SJSA1 (cell line): ENCODE measurements around the gene LHFPL3. TPM values are rescaled to one million over a fixed set of nuclear protein-coding genes. Genes with fewer than 3 reads are reported as not detected.
"Not testable (repeated sequence)": the region's sequence is repeated elsewhere in the genome, so short reads cannot be mapped to it uniquely, and the experiment has no call there.

Experiments used
- DNase-seq, 2 experiments: peaks; one replicate each; pipeline ENCODE4 v3.0.0-alpha.2; 2015 to 2020; ENCODE audit warnings: low spot score in 2 of 2, low read depth in 1 of 2
- H3K27ac ChIP-seq: fragments of 250-450 bp; sonication (Bioruptor Pico); 2 replicates; pipeline ENCODE4 v1.5.1; 2020; ENCODE audit warnings: mild to moderate bottlenecking, moderate library complexity
- H3K27me3 ChIP-seq: fragments of 250-450 bp; sonication (Bioruptor Pico); replicated peaks from 2 replicates; pipeline ENCODE4 v1.5.1; 2020; ENCODE audit warnings: mild to moderate bottlenecking, moderate library complexity
- H3K36me3 ChIP-seq: fragments of 250-450 bp; sonication (Bioruptor Pico); 2 replicates; pipeline ENCODE4 v1.5.1; 2020; ENCODE audit warnings: mild to moderate bottlenecking
- H3K4me1 ChIP-seq: fragments of 250-450 bp; sonication (Bioruptor Pico); replicated peaks from 2 replicates; pipeline ENCODE4 v1.6.1; 2021; ENCODE audit warnings: mild to moderate bottlenecking
- H3K4me3 ChIP-seq: fragments of 250-450 bp; sonication (Bioruptor Pico); 2 replicates; pipeline ENCODE4 v1.5.1; 2020; ENCODE audit warnings: mild to moderate bottlenecking
- H3K9me3 ChIP-seq: fragments of 250-450 bp; sonication (Bioruptor Pico); replicated peaks from 2 replicates; pipeline ENCODE4 v1.5.1; 2020; ENCODE audit warnings: mild to moderate bottlenecking
- total RNA-seq: library from RNA; depleted of rRNA; stranded (reverse); fragments of >200 nt; shearing (Covaris generic); gene quantifications from 2 replicates; pipeline ENCODE4 v1.2.3, GENCODE V29; 2014

LHFPL3 gene
- total RNA-seq, 1 experiment from 2014 or later: not detected

GRCh38 chr7:104536956-104537355 lies 208.6 kb downstream of the LHFPL3 start:
- Histone ChIP-seq H3K27ac (no peak overlapping the region), H3K36me3 (no peaks in the 10 kb centered on the region), H3K4me1 (no peaks in the 10 kb centered on the region), H3K9me3 (no peaks in the 10 kb centered on the region; the same call in 1 of the 2 replicates), H3K27me3 (no peaks in the 10 kb centered on the region; the same call in 1 of the 2 replicates), H3K4me3 (no peak overlapping the region)
- no peak for DNase-seq

DNA sequence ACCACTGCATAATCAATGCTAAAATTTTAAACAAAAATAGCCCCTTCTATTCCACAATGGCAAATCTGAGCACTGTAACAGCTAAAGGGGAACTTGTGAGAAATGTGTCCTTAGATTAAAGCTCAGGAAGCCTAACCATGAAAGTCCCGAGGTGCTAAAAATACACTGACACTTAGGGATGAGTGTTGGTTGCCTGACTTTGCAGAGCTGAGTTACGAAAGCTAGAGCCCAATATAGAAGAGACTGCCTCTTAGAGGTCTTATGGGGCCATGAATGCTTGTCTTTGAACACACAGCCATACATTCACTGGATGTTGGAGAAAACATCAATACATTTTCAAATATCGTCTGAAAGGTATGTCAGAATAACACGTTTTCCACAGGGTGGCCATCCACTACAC lies 209.7 kb downstream of the LHFPL3 start:
- no peak overlapping the region for H3K27ac ChIP-seq
- H3K4me3 ChIP-seq: no peak overlapping the region
- DNase-seq: no peak
- H3K36me3 ChIP-seq: no peaks in the 10 kb centered on the region
- H3K27me3 ChIP-seq: no peaks in the 10 kb centered on the region; the same call in 1 of the 2 replicates
- no peaks in the 10 kb centered on the region for H3K4me1 ChIP-seq
- H3K9me3 ChIP-seq: no peaks in the 10 kb centered on the region; the same call in 1 of the 2 replicates

- no peak overlapping the region for H3K27ac ChIP-seq
- H3K4me1 ChIP-seq: no peaks in the 10 kb centered on the region
- no peak for DNase-seq
- no peaks in the 10 kb centered on the region; the same call in 1 of the 2 replicates for H3K9me3 ChIP-seq
- H3K4me3 ChIP-seq: no peak overlapping the region
- H3K27me3 ChIP-seq: no peaks in the 10 kb centered on the region; the same call in 1 of the 2 replicates
- no peaks in the 10 kb centered on the region for H3K36me3 ChIP-seq
These were observed 213.5 kb downstream of the LHFPL3 start for GRCh38 chr7:104541897-104542296.

DNA sequence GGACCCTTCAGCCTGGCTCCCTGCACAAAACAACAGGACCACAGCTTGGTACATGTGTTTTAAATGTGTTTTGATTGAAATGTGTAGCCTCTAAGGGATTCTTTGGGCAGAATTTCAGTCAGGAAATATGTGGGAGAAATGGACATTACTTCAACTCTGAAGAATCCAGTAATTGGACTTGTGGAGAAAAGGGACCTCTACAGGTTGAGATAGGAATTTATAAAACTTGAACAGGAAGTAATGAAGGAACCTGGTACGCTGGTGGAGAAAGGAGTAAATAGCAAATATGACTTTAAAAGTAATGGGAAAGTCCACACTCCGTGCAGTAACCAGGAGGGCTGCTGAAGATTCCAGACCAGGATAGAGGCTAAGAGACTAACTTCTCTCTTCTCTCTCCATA lies 220.5 kb downstream of the LHFPL3 start:
- Histone ChIP-seq H3K27ac (no peak overlapping the region), H3K9me3 (no peaks in the 10 kb centered on the region), H3K4me3 (no peak overlapping the region), H3K27me3 (no peaks in the 10 kb centered on the region), H3K36me3 (no peaks in the 10 kb centered on the region), H3K4me1 (no peaks in the 10 kb centered on the region)
- no peak for DNase-seq

DNA sequence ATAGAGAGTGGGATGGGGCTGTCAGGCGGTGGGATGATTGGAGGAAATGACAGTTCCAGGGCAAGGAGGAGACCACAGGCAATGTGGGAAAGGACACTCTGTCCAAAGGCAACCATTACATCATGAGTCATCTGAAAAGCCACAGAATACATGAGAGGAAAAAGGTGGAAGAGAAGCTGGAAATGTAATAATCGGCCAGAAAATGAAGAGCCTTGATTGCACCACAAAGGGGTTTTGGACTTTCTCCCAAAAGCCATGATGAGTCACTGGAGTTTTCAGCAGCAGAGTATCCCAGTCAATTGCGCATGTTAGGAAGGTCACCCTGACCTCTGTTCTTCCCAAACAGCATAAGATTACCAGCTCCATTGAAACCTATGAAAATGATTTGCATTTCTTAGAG lies 222.0 kb downstream of the LHFPL3 start:
- Histone ChIP-seq H3K27ac (no peak overlapping the region), H3K4me3 (no peak overlapping the region), H3K36me3 (no peaks in the 10 kb centered on the region), H3K9me3 (no peaks in the 10 kb centered on the region), H3K27me3 (no peaks in the 10 kb centered on the region), H3K4me1 (no peaks in the 10 kb centered on the region)
- no peak for DNase-seq

- Histone ChIP-seq H3K9me3 (no peaks in the 10 kb centered on the region), H3K36me3 (no peaks in the 10 kb centered on the region), H3K27me3 (no peaks in the 10 kb centered on the region), H3K4me1 (no peaks in the 10 kb centered on the region), H3K27ac (no peak overlapping the region), H3K4me3 (no peak overlapping the region)
- DNase-seq: no peak
These were observed 222.8 kb downstream of the LHFPL3 start for GRCh38 chr7:104551226-104551625.

DNA sequence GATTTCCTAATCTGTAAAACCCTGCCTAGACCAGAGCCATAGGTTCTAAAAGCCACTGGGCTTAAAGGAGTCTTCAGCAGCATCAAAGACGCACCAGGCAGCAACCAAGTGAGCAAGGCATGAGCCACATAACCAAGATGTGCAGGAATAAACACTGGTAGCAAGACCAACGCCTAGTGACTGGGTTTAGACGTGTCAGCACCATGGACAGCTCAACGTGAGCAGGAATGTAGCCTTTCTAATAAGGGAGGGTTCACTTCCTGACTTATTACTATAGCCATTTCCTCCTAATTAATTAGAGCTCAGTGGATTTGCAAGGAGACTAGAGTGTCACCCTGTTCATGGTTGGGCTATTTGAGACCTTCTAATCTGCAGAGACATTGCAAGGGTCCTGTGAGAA lies 223.7 kb downstream of the LHFPL3 start:
- no peaks in the 10 kb centered on the region for H3K27me3 ChIP-seq
- no peak overlapping the region for H3K27ac ChIP-seq
- no peaks in the 10 kb centered on the region for H3K9me3 ChIP-seq
- no peak overlapping the region for H3K4me3 ChIP-seq
- DNase-seq: peak; percentile 7 to 47
- no peaks in the 10 kb centered on the region for H3K4me1 ChIP-seq
- no peaks in the 10 kb centered on the region for H3K36me3 ChIP-seq

- Histone ChIP-seq H3K4me3 (no peak overlapping the region), H3K27ac (no peak overlapping the region), H3K36me3 (no peaks in the 10 kb centered on the region), H3K9me3 (no peaks in the 10 kb centered on the region), H3K4me1 (no peaks in the 10 kb centered on the region), H3K27me3 (no peaks in the 10 kb centered on the region)
- no peak for DNase-seq
These were observed 224.7 kb downstream of the LHFPL3 start for GRCh38 chr7:104553074-104553473.

GRCh38 chr7:104563350-104563901 lies 235.0 kb downstream of the LHFPL3 start:
- H3K27me3 ChIP-seq, H3K36me3 ChIP-seq, DNase-seq, H3K4me1 ChIP-seq, H3K27ac ChIP-seq, H3K9me3 ChIP-seq, H3K4me3 ChIP-seq: not testable (repeated sequence)

- Histone ChIP-seq H3K27me3 (peaks cover 3% of the 10 kb centered on the region), H3K36me3 (no peaks in the 10 kb centered on the region), H3K9me3 (no peaks in the 10 kb centered on the region), H3K4me1 (no peaks in the 10 kb centered on the region), H3K27ac (no peak overlapping the region), H3K4me3 (no peak overlapping the region)
- DNase-seq: no peak
These were observed 241.3 kb downstream of the LHFPL3 start for GRCh38 chr7:104569751-104570150.

DNA sequence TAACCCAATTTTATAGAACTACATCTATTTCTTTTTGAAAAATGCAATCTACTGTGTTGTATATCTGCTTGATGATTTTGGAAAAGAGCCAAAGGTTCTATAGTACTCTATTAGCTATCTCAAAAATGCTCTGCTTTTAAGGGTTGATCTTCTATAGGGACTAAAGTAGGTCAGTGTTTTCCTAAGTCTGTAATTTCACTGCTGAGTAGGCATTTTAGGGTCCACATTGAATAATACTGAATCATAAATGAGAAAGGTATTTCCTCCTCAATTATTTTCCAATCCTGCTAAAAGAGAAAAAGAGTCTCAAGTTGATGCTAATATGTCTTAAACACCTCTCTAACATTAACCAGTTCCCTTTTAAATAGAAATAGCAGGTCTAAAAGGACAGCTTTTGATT lies 244.2 kb downstream of the LHFPL3 start:
- Histone ChIP-seq H3K27ac (no peak overlapping the region), H3K36me3 (no peaks in the 10 kb centered on the region), H3K4me3 (no peak overlapping the region), H3K4me1 (no peaks in the 10 kb centered on the region), H3K27me3 (peaks cover 3% of the 10 kb centered on the region), H3K9me3 (no peaks in the 10 kb centered on the region)
- no peak for DNase-seq

GRCh38 chr7:104584620-104585019 lies 256.2 kb downstream of the LHFPL3 start:
- no peaks in the 10 kb centered on the region for H3K27me3 ChIP-seq
- no peak overlapping the region for H3K27ac ChIP-seq
- no peak overlapping the region for H3K4me3 ChIP-seq
- no peaks in the 10 kb centered on the region for H3K9me3 ChIP-seq
- H3K4me1 ChIP-seq: no peaks in the 10 kb centered on the region
- H3K36me3 ChIP-seq: no peaks in the 10 kb centered on the region
- peak in 1 of 2 experiments; percentile 10 for DNase-seq

DNA sequence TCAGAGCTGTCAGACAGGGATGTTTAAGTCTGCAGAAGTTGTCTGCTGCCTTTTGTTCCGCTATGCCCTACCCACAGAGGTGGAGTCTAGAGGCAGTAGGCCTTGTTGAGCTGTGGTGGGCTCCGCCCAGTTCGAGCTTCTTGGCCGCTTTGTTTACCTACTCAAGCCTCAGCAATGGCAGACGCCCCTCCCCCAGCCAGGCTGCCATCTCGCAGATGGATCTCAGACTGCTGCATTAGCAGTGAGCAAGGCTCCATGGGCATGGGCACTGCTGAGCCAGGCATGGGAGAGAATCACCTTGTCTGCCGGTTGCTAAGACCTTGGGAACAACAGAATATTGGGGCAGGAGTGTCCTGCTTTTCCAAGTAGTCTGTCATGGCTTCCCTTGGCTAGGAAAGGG lies 267.2 kb downstream of the LHFPL3 start:
- H3K36me3 ChIP-seq, H3K27ac ChIP-seq, H3K4me3 ChIP-seq, DNase-seq, H3K9me3 ChIP-seq, H3K27me3 ChIP-seq, H3K4me1 ChIP-seq: not testable (repeated sequence)

DNA sequence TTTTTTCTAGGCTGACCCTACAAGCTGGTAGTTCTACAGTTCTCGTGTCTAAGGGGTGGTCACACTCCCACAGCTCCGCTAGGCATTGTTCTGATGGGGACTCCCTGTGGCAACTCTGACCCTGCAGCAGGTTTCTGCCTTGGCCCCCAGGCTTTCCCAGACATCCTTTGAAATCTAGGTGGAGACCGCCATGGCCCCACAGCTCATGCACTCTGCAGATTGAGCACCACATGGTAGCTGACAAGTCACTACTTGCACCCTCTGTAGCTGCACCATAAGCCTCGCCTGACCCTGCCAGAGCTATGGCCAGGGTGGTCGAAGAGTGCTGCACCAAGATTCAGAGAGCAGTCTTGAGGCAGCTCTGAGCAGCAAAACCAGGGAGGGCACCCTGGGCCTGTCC lies 275.6 kb downstream of the LHFPL3 start:
- Histone ChIP-seq H3K4me1 (no peaks in the 10 kb centered on the region), H3K4me3 (no peak overlapping the region), H3K9me3 (no peaks in the 10 kb centered on the region), H3K27me3 (no peaks in the 10 kb centered on the region), H3K36me3 (no peaks in the 10 kb centered on the region), H3K27ac (no peak overlapping the region)
- no peak for DNase-seq

DNA sequence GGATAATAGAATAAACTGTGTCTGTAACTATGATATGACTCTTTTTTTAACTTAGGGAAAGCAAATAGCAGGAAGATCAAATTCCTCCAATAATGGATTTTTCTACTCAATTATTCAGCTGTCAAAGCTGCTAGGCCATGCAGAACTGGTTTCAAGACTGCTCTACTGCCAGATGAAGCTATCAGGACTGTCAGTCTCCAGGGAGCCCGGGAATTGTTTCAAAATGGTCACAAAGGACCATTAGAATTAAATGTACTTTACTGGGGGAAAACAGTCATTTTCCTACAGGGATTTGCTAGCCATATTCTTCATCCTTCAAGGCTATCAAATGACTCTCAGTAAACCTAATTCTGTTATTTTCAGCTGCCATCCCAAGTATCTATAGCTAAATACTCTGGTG lies 276.3 kb downstream of the LHFPL3 start:
- H3K36me3 ChIP-seq: no peaks in the 10 kb centered on the region
- H3K9me3 ChIP-seq: no peaks in the 10 kb centered on the region
- H3K27ac ChIP-seq: no peak overlapping the region

More for the DNA sequence above, 276.3 kb downstream of the LHFPL3 start:
- DNase-seq: no peak
- H3K27me3 ChIP-seq: no peaks in the 10 kb centered on the region
- no peak overlapping the region for H3K4me3 ChIP-seq
- no peaks in the 10 kb centered on the region for H3K4me1 ChIP-seq
